ENCODE data around the gene TRMT61B. TPM values are rescaled to one million over a fixed set of nuclear protein-coding genes. Genes with fewer than 3 reads are reported as not detected.

Gene TRMT61B
- total and polyA plus RNA-seq, 2 donors (not counting 1 experiment from before 2014, with no cell fraction given): 13.5 to 14.4 TPM

GRCh38 chr2:28810384-28811285 lies 59.5 kb downstream of the TRMT61B start, which contains the start of gene SPDYA:
Gene SPDYA, plus strand, starts transcription at chr2:28810834. Its CDS starts 5,181 bp downstream, at chr2:28816015.
- H2AFZ ChIP-seq (ENCODE audit: low read length): no peak within 1 kb of the TSS
- no peaks in the 10 kb centered on the region for H3K36me3 ChIP-seq (ENCODE audit: control insufficient read depth, insufficient read depth, low read length)
- peak; percentile 65 to 67 for DNase-seq (ENCODE audit: low read depth in 2 of 2)
- no peaks in the 10 kb centered on the region for H3K27me3 ChIP-seq (ENCODE audit: control insufficient read depth, insufficient read depth, low read length)
- H3K9me3 ChIP-seq (ENCODE audit: control insufficient read depth, insufficient read depth, low read depth, low read length): no peaks in the 10 kb centered on the region
- H3K79me2 ChIP-seq (ENCODE audit: control insufficient read depth, insufficient read depth, low read length): no peaks in the 10 kb centered on the region
- no peaks in the 10 kb centered on the region for H3K4me1 ChIP-seq (ENCODE audit: control insufficient read depth, extremely low read depth, insufficient read depth, low read length)
- H3K9ac ChIP-seq (ENCODE audit: insufficient read depth, low read length): peak within 1 kb of the TSS; percentile 48
- TF ChIP-seq CTCF (conservative IDR thresholded peaks at IDR 0.05 in 1 of 2, IDR thresholded peaks at IDR 0.05 in 1 of 2; ENCODE audit: low read depth in 1 of 2, low read length in 2 of 2): no peak
- no peak for TF ChIP-seq EZH2 (IDR thresholded peaks at IDR 0.05; ENCODE audit: low read length, missing control alignments)
- H3K27ac ChIP-seq (ENCODE audit: insufficient read depth, low read length): peak within 1 kb of the TSS; percentile 22
- H3K4me3 ChIP-seq (replicated peaks in 1 of 4; ENCODE audit: control extremely low read depth in 1 of 4, insufficient read depth in 1 of 4, low read depth in 3 of 4, low read length in 4 of 4): peak within 1 kb of the TSS; percentile 31 to 57 (median 47)
- H4K20me1 ChIP-seq (ENCODE audit: control insufficient read depth, extremely low read depth, insufficient read depth, low read length): no peaks in the 10 kb centered on the region
- peak within 1 kb of the TSS; percentile 83 for H3K4me2 ChIP-seq (ENCODE audit: extremely low read depth, insufficient read depth, low read length)

- Histone ChIP-seq H3K79me2 (ENCODE audit: control insufficient read depth, insufficient read depth, low read length) (no peaks in the 10 kb centered on the region), H3K36me3 (ENCODE audit: control insufficient read depth, insufficient read depth, low read length) (no peaks in the 10 kb centered on the region), H2AFZ (ENCODE audit: low read length) (no peak overlapping the region), H3K4me1 (ENCODE audit: control insufficient read depth, extremely low read depth, insufficient read depth, low read length) (no peaks in the 10 kb centered on the region), H3K9ac (ENCODE audit: insufficient read depth, low read length) (peak overlapping the region; percentile 48), H3K4me2 (ENCODE audit: extremely low read depth, insufficient read depth, low read length) (peak overlapping the region; percentile 83), H3K27ac (ENCODE audit: insufficient read depth, low read length) (peak overlapping the region; percentile 22), H3K27me3 (ENCODE audit: control insufficient read depth, insufficient read depth, low read length) (no peaks in the 10 kb centered on the region), H4K20me1 (ENCODE audit: control insufficient read depth, extremely low read depth, insufficient read depth, low read length) (no peaks in the 10 kb centered on the region), H3K4me3 (replicated peaks in 1 of 4; ENCODE audit: control extremely low read depth in 1 of 4, insufficient read depth in 1 of 4, low read depth in 3 of 4, low read length in 4 of 4) (peak overlapping the region; percentile 31 to 57 (median 46)), H3K9me3 (ENCODE audit: control insufficient read depth, insufficient read depth, low read depth, low read length) (no peaks in the 10 kb centered on the region)
- no peak for DNase-seq (ENCODE audit: low read depth in 2 of 2)
- no peak for TF ChIP-seq CTCF (conservative IDR thresholded peaks at IDR 0.05 in 1 of 2, IDR thresholded peaks at IDR 0.05 in 1 of 2; ENCODE audit: low read depth in 1 of 2, low read length in 2 of 2)
- no peak for TF ChIP-seq EZH2 (IDR thresholded peaks at IDR 0.05; ENCODE audit: low read length, missing control alignments)
Observed at GRCh38 chr2:28809927-28810326, 60.2 kb downstream of the TRMT61B start.

- H3K4me2 ChIP-seq (ENCODE audit: extremely low read depth, insufficient read depth, low read length): no peak overlapping the region
- H3K9ac ChIP-seq (ENCODE audit: insufficient read depth, low read length): no peak overlapping the region
- peak; percentile 45 to 86 for DNase-seq (ENCODE audit: low read depth in 2 of 2)
- no peaks in the 10 kb centered on the region for H3K79me2 ChIP-seq (ENCODE audit: control insufficient read depth, insufficient read depth, low read length)
- H4K20me1 ChIP-seq (ENCODE audit: control insufficient read depth, extremely low read depth, insufficient read depth, low read length): no peaks in the 10 kb centered on the region
- H3K4me1 ChIP-seq (ENCODE audit: control insufficient read depth, extremely low read depth, insufficient read depth, low read length): peaks cover 2% of the 10 kb centered on the region
- H3K9me3 ChIP-seq (ENCODE audit: control insufficient read depth, insufficient read depth, low read depth, low read length): no peaks in the 10 kb centered on the region
- no peak overlapping the region for H3K4me3 ChIP-seq (replicated peaks in 1 of 4; ENCODE audit: control extremely low read depth in 1 of 4, insufficient read depth in 1 of 4, low read depth in 3 of 4, low read length in 4 of 4)
- H3K27ac ChIP-seq (ENCODE audit: insufficient read depth, low read length): peak overlapping the region; percentile 53
- H3K36me3 ChIP-seq (ENCODE audit: control insufficient read depth, insufficient read depth, low read length): peaks cover 1% of the 10 kb centered on the region
- no peaks in the 10 kb centered on the region for H3K27me3 ChIP-seq (ENCODE audit: control insufficient read depth, insufficient read depth, low read length)
- no peak overlapping the region for H2AFZ ChIP-seq (ENCODE audit: low read length)
- TF ChIP-seq CTCF (conservative IDR thresholded peaks at IDR 0.05 in 1 of 2, IDR thresholded peaks at IDR 0.05 in 1 of 2; ENCODE audit: low read depth in 1 of 2, low read length in 2 of 2): no peak
- TF ChIP-seq EZH2 (IDR thresholded peaks at IDR 0.05; ENCODE audit: low read length, missing control alignments): no peak
Observed at GRCh38 chr2:28802975-28803429, 67.1 kb downstream of the TRMT61B start.
